HepG2 (cell line): ENCODE data around the gene ORC2. TPM values are rescaled to one million over a fixed set of nuclear protein-coding genes. Genes with fewer than 3 reads are reported as not detected.

Source experiments
- CENPT ChIP-seq: sonication (generic); formaldehyde crosslinking; IDR thresholded peaks from 2 replicates; pipeline ENCODE4 v1.8.0; 2022; ENCODE audit warnings: low read depth, mild to moderate bottlenecking, moderate library complexity, missing genetic modification reagents
- FOXJ3 ChIP-seq: sonication (generic); formaldehyde crosslinking; IDR thresholded peaks from 2 replicates; pipeline ENCODE4 v1.4.0; 2020; ENCODE audit warnings: missing genetic modification reagents, mild to moderate bottlenecking, borderline replicate concordance
- GATAD2A ChIP-seq: IDR thresholded peaks from 2 replicates; pipeline ENCODE4 v1.6.1; 2016
- HDAC2 ChIP-seq: sonication (generic); formaldehyde crosslinking; IDR thresholded peaks from 2 replicates; pipeline ENCODE4 v1.4.0; 2020; ENCODE audit warnings: missing genetic modification reagents
- HHEX ChIP-seq: IDR thresholded peaks from 2 replicates; pipeline ENCODE4 v1.6.1; 2016; ENCODE audit warnings: control low read depth
- HOXA7 ChIP-seq: sonication (generic); formaldehyde crosslinking; IDR thresholded peaks from 2 replicates; pipeline ENCODE4 v1.8.1; 2022; ENCODE audit warnings: mild to moderate bottlenecking, missing genetic modification reagents, moderate library complexity
- JUN ChIP-seq: sonication (generic); formaldehyde crosslinking; IDR thresholded peaks from 2 replicates; pipeline ENCODE4 v1.4.0; 2020; ENCODE audit warnings: mild to moderate bottlenecking, missing genetic modification reagents
- JUNB ChIP-seq: sonication (generic); formaldehyde crosslinking; IDR thresholded peaks from 2 replicates; pipeline ENCODE4 v1.8.0; 2022; ENCODE audit warnings: missing genetic modification reagents, mild to moderate bottlenecking, borderline replicate concordance
- JUND ChIP-seq: sonication (generic); formaldehyde crosslinking; IDR thresholded peaks from 2 replicates; pipeline ENCODE4 v1.8.0; 2022; ENCODE audit warnings: mild to moderate bottlenecking, missing genetic modification reagents
- KLF16 ChIP-seq, 2 experiments: sonication (generic) in 1 of 2; formaldehyde crosslinking in 1 of 2; IDR thresholded peaks; 2 replicates each; pipeline versions ENCODE4 v1.6.1 to v1.8.0; 2016 to 2023; ENCODE audit warnings: missing genetic modification reagents in 2 of 2, missing compliant biosample characterization in 1 of 2
- RXRB ChIP-seq: IDR thresholded peaks from 2 replicates; pipeline ENCODE4 v1.6.1; 2016; ENCODE audit warnings: borderline replicate concordance, missing genetic modification reagents, missing compliant biosample characterization
- SKI ChIP-seq: fragments of 450-650 bp; IDR thresholded peaks from one replicate; pipeline ENCODE4 v1.6.1; 2018; ENCODE audit warnings: mild to moderate bottlenecking; ENCODE audit not compliant: partially characterized antibody
- SMARCC2 ChIP-seq: fragments of 450-650 bp; IDR thresholded peaks from 2 replicates; pipeline ENCODE4 v1.6.1; 2017; ENCODE audit warnings: antibody characterized with exemption, mild to moderate bottlenecking
- SRSF4 ChIP-seq: fragments of 200-400 bp; formaldehyde crosslinking; IDR thresholded peaks from one replicate; pipeline ENCODE4 v1.6.1; 2018; ENCODE audit warnings: mild to moderate bottlenecking, low read depth, low read length, moderate library complexity; ENCODE audit not compliant: poor library complexity, severe bottlenecking
- YY1 ChIP-seq: IDR thresholded peaks from 2 replicates; pipeline ENCODE4 v1.6.1; 2011; ENCODE audit warnings: low read length, low read depth, moderate library complexity, mild to moderate bottlenecking; ENCODE audit not compliant: insufficient read depth, insufficient replicate concordance
- ZBTB38 ChIP-seq: sonication (generic); formaldehyde crosslinking; IDR thresholded peaks from 2 replicates; pipeline ENCODE4 v1.5.1; 2020; ENCODE audit warnings: mild to moderate bottlenecking, missing genetic modification reagents
- ZNF563 ChIP-seq: sonication (generic); formaldehyde crosslinking; IDR thresholded peaks from 2 replicates; pipeline ENCODE4 v1.8.0; 2022; ENCODE audit warnings: mild to moderate bottlenecking, moderate library complexity, missing genetic modification reagents
- ZNF577 ChIP-seq: sonication (generic); formaldehyde crosslinking; IDR thresholded peaks from 2 replicates; pipeline ENCODE4 v1.4.0; 2020; ENCODE audit warnings: mild to moderate bottlenecking, low read depth, missing genetic modification reagents, borderline replicate concordance
- ZNF652 ChIP-seq: IDR thresholded peaks from 2 replicates; pipeline ENCODE4 v1.6.1; 2016; ENCODE audit warnings: low read depth, borderline replicate concordance
- polyA plus RNA-seq, 8 experiments: library from polyadenylated mRNA; depleted of rRNA in 3 of 8; stranded (reverse) in 7 of 8; unstranded in 1 of 8; fragments of >200 nt; fragmentation: Illumina TruSeq in 4 of 8; extraction: Trizol in 4 of 8; gene quantifications; 2 replicates each; pipeline versions ENCODE4 v1.2.1 to v1.2.3, GENCODE V29; 2011 to 2016; ENCODE audit warnings: low read depth in 4 of 8, missing spikeins in 1 of 8, mixed read lengths in 1 of 8; ENCODE audit not compliant: insufficient read depth in 1 of 8
- total RNA-seq, 5 experiments: library from RNA; depleted of rRNA; stranded (reverse); fragments of >200 nt; fragmentation: Illumina TruSeq; extraction: Trizol; gene quantifications; 2 replicates each; pipeline ENCODE4 v1.2.3, GENCODE V29; 2016; ENCODE audit warnings: low read depth in 1 of 5
- TF ChIP-seq, protein P1 (sequence below): IDR thresholded peaks from 2 replicates; pipeline ENCODE4 v1.6.1; 2016
- TF ChIP-seq, protein P2 (sequence below): sonication (generic); formaldehyde crosslinking; IDR thresholded peaks from 2 replicates; pipeline ENCODE4 v1.5.1; 2020; ENCODE audit warnings: mild to moderate bottlenecking, missing genetic modification reagents, moderate library complexity
- TF ChIP-seq, protein P3 (sequence below): sonication (generic); formaldehyde crosslinking; IDR thresholded peaks from 2 replicates; pipeline ENCODE4 v1.4.0; 2020; ENCODE audit warnings: missing genetic modification reagents

Gene ORC2
- total and polyA plus RNA-seq, 2 of the 13 experiments (the other 11 are each of a cell fraction or from before 2014, with no cell fraction given), result 19.3 to 73.5 TPM

DNA sequence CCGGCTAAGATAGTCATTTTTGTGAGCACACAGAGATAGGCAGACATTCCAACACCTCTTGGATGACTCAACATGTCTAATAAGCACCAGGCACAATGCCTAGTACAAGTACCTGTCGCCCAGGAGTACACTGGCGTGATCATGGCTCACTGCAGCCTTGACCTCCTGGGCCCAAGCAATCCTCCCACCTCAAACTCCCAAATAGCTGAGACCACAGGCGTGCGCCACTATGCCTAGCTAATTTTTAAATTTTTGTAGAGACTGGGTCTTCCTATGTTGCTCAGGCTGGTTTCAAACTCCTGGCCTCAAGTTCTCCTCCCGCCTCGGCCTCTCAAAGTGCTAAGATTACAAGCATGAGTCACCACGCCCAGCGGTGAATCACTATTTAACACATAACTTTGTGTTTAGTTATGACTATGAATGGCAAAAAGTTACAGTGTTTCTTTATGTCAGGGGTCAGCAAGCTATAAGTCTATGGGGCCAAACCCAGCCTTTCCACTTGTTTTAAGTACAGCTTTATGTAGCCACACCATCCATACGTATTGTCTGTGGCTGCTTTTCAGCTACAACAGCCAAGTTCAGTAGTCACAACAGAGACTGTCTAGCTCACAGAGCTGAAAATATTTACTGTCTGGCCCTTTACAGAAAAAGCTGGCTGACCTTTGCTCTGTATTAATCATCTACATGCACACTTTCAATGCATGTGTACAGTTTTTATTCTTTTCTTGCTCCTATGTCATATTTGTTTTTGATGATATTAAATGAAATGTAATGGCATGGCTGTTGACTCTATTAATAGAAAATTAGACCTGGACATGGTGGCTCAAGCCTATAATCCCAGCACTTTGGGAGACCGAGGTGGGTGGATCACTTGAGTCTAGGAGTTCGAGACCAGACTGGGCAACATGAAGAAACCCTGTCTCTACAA lies 18.7 kb downstream of the ORC2 start (continued):
- TF ChIP-seq YY1 (no peak), HHEX (no peak), HOXA7 (CRISPR knock-in tag) (no peak), ZNF563 (CRISPR knock-in tag) (no peak), CENPT (CRISPR knock-in tag) (no peak), SMARCC2 (no peak), JUND (CRISPR knock-in tag) (peak; percentile 71; the same call in 1 of the 2 replicates), SRSF4 (no peak), RXRB (CRISPR knock-in tag) (peak; percentile 95), ZNF652 (CRISPR knock-in tag) (no peak), JUN (peak; percentile 54; the same call in 1 of the 2 replicates), GATAD2A (CRISPR knock-in tag) (peak; percentile 45), KLF16 (CRISPR knock-in tag; IDR thresholded peaks at IDR 0.05) (0 out of 4 replicates have a peak, but pooled peaks of 1 of the 2 experiments have one; percentile 31), HDAC2 (CRISPR knock-in tag) (no peak), FOXJ3 (CRISPR knock-in tag) (no peak), ZNF577 (CRISPR knock-in tag) (no peak), SKI (peak; percentile 100), JUNB (CRISPR knock-in tag) (no peak; the same call in 1 of the 2 replicates), ZBTB38 (CRISPR knock-in tag) (peak; percentile 48; the same call in 1 of the 2 replicates)
- TF ChIP-seq, protein P1, sequence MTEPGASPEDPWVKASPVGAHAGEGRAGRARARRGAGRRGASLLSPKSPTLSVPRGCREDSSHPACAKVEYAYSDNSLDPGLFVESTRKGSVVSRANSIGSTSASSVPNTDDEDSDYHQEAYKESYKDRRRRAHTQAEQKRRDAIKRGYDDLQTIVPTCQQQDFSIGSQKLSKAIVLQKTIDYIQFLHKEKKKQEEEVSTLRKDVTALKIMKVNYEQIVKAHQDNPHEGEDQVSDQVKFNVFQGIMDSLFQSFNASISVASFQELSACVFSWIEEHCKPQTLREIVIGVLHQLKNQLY (CRISPR knock-in tag), result peak; percentile 65; the same call in 1 of the 2 replicates
- TF ChIP-seq, protein P2, sequence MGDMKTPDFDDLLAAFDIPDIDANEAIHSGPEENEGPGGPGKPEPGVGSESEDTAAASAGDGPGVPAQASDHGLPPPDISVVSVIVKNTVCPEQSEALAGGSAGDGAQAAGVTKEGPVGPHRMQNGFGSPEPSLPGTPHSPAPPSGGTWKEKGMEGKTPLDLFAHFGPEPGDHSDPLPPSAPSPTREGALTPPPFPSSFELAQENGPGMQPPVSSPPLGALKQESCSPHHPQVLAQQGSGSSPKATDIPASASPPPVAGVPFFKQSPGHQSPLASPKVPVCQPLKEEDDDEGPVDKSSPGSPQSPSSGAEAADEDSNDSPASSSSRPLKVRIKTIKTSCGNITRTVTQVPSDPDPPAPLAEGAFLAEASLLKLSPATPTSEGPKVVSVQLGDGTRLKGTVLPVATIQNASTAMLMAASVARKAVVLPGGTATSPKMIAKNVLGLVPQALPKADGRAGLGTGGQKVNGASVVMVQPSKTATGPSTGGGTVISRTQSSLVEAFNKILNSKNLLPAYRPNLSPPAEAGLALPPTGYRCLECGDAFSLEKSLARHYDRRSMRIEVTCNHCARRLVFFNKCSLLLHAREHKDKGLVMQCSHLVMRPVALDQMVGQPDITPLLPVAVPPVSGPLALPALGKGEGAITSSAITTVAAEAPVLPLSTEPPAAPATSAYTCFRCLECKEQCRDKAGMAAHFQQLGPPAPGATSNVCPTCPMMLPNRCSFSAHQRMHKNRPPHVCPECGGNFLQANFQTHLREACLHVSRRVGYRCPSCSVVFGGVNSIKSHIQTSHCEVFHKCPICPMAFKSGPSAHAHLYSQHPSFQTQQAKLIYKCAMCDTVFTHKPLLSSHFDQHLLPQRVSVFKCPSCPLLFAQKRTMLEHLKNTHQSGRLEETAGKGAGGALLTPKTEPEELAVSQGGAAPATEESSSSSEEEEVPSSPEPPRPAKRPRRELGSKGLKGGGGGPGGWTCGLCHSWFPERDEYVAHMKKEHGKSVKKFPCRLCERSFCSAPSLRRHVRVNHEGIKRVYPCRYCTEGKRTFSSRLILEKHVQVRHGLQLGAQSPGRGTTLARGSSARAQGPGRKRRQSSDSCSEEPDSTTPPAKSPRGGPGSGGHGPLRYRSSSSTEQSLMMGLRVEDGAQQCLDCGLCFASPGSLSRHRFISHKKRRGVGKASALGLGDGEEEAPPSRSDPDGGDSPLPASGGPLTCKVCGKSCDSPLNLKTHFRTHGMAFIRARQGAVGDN (CRISPR knock-in tag), result 0 out of 2 replicates have a peak, but pooled peaks have one; percentile 16
- TF ChIP-seq, protein P3, sequence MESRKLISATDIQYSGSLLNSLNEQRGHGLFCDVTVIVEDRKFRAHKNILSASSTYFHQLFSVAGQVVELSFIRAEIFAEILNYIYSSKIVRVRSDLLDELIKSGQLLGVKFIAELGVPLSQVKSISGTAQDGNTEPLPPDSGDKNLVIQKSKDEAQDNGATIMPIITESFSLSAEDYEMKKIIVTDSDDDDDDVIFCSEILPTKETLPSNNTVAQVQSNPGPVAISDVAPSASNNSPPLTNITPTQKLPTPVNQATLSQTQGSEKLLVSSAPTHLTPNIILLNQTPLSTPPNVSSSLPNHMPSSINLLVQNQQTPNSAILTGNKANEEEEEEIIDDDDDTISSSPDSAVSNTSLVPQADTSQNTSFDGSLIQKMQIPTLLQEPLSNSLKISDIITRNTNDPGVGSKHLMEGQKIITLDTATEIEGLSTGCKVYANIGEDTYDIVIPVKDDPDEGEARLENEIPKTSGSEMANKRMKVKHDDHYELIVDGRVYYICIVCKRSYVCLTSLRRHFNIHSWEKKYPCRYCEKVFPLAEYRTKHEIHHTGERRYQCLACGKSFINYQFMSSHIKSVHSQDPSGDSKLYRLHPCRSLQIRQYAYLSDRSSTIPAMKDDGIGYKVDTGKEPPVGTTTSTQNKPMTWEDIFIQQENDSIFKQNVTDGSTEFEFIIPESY (CRISPR knock-in tag), result peak; percentile 68; the same call in 1 of the 2 replicates
